Measurements from ENCODE around the gene SUPT3H. TPM values are rescaled to one million over a fixed set of nuclear protein-coding genes. Genes with fewer than 3 reads are reported as not detected.

SUPT3H gene
- total RNA-seq, 3 donors from 2014 or later: 3.0 to 8.1 (median 3.5) TPM

DNA sequence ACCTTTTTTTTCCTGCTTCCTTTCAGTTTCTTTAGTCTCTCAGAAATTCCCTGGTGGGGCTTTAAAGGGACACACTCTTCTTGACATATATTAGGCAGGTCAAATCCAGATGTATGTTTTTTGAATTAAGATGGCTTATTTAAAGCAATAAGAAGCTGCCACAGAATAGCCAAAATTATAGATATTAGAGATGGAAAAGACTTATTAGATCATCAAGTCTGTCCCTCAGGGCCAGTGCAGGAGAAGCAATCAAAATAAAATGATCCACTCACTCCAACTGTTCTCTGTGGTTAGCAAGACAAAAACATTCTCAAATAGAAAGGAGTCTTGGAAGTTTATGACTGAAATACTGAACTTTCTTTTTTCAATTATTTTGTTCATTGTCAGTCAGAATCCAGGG is 527.4 kb downstream of the SUPT3H start:
- intact Hi-C loops (cut with DNase I, micrococcal nuclease): no loop called here
- no peaks in the 10 kb centered on the region for H3K4me1 ChIP-seq (ENCODE audit: low read depth)
- no peaks in the 10 kb centered on the region for H3K9me3 ChIP-seq
- DNase-seq: no peak
- no peak for ATAC-seq
- no peaks in the 10 kb centered on the region for H3K36me3 ChIP-seq (ENCODE audit: low read depth)
- no peak overlapping the region for H3K4me3 ChIP-seq
- TF ChIP-seq, protein P1, sequence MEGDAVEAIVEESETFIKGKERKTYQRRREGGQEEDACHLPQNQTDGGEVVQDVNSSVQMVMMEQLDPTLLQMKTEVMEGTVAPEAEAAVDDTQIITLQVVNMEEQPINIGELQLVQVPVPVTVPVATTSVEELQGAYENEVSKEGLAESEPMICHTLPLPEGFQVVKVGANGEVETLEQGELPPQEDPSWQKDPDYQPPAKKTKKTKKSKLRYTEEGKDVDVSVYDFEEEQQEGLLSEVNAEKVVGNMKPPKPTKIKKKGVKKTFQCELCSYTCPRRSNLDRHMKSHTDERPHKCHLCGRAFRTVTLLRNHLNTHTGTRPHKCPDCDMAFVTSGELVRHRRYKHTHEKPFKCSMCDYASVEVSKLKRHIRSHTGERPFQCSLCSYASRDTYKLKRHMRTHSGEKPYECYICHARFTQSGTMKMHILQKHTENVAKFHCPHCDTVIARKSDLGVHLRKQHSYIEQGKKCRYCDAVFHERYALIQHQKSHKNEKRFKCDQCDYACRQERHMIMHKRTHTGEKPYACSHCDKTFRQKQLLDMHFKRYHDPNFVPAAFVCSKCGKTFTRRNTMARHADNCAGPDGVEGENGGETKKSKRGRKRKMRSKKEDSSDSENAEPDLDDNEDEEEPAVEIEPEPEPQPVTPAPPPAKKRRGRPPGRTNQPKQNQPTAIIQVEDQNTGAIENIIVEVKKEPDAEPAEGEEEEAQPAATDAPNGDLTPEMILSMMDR (IDR thresholded peaks at IDR 0.05): no peak

- Histone ChIP-seq H3K9me3 (no peaks in the 10 kb centered on the region), H3K4me3 (no peak overlapping the region), H3K4me1 (ENCODE audit: low read depth) (no peaks in the 10 kb centered on the region), H3K36me3 (ENCODE audit: low read depth) (no peaks in the 10 kb centered on the region)
- DNase-seq: no peak
- no peak for ATAC-seq
- intact Hi-C loops (cut with DNase I, micrococcal nuclease): no loop called here
- TF ChIP-seq, protein P1 (IDR thresholded peaks at IDR 0.05): no peak
Observed at GRCh38 chr6:44849806-44850205, 527.9 kb downstream of the SUPT3H start.

DNA sequence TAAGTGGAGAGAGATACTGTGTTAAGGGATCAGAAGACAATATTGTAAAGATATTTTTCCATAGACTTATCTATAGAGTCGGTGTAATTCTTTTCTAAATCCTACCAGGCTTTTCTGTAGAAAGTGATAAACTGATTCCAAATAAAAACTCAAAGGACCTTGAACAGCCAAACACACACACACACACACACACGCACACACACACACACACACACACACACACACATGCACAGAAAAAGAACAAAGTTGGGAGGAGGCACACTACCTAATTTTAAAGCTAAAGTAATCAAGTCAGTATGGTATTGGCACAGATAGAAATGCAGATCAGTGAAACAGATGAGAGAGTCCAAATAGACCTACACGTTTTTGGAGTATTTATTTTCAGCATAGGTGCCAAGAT is 534.0 kb downstream of the SUPT3H start:
- Histone ChIP-seq H3K36me3 (ENCODE audit: low read depth) (no peaks in the 10 kb centered on the region), H3K9me3 (no peaks in the 10 kb centered on the region), H3K4me1 (ENCODE audit: low read depth) (no peaks in the 10 kb centered on the region), H3K4me3 (no peak overlapping the region)
- intact Hi-C loops (cut with DNase I, micrococcal nuclease): no loop called here
- ATAC-seq (no peak), DNase-seq (no peak)
- TF ChIP-seq, protein P1 (IDR thresholded peaks at IDR 0.05): no peak

DNA sequence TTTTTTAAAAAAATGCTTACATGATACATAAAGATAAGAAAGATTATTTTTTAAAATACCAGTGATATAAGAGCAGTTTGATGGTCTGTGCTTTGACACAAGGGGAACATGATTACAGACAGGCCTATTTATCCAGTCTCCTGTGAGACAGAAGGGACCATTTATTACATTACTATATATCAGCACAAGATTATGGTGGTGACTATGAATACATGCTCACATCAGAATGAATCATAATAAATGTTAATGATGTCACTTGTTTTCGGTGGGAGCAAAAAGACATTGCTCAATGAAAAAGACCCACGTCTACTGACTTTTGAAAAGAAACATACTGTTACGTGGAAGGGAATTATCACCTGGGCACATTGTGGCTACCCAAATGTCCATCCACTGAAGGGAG is 535.1 kb downstream of the SUPT3H start:
- ATAC-seq: no peak
- intact Hi-C loops (cut with DNase I, micrococcal nuclease): no loop called here

GRCh38 chr6:44841829-44842228 is 535.9 kb downstream of the SUPT3H start:
- H3K36me3 ChIP-seq (ENCODE audit: low read depth): no peaks in the 10 kb centered on the region
- no peak overlapping the region for H3K4me3 ChIP-seq
- ATAC-seq (no peak), DNase-seq (no peak)
- H3K4me1 ChIP-seq (ENCODE audit: low read depth): no peaks in the 10 kb centered on the region
- H3K9me3 ChIP-seq: no peaks in the 10 kb centered on the region
- intact Hi-C loops (cut with DNase I, micrococcal nuclease): no loop called here
- TF ChIP-seq, protein P1 (IDR thresholded peaks at IDR 0.05): no peak

More for the DNA sequence above, 535.1 kb downstream of the SUPT3H start:
- DNase-seq: no peak
- Histone ChIP-seq H3K4me1 (ENCODE audit: low read depth) (no peaks in the 10 kb centered on the region), H3K4me3 (no peak overlapping the region), H3K9me3 (no peaks in the 10 kb centered on the region), H3K36me3 (ENCODE audit: low read depth) (no peaks in the 10 kb centered on the region)
- TF ChIP-seq, protein P1 (IDR thresholded peaks at IDR 0.05): no peak

DNA sequence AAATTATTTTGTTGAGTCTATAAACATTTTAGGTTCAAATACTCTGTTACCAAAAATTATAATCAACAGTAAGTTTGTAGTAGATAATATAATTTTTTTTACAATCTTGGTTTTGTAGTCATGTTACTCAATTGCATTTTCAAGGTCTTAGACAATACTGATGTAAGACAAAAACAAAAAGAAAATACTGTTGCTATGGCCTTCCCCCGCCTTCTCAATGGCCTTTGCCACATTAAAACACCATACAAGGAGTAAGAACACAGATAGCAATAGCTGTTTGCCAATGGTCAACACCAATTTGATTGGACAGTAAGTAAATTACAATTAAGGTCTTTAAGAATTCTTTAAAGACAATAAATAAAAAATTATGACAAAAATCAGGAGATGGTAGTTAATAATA is 540.0 kb downstream of the SUPT3H start:
- DNase-seq: no peak
- intact Hi-C loops (cut with DNase I, micrococcal nuclease): no loop called here
- Histone ChIP-seq H3K4me3 (no peak overlapping the region), H3K36me3 (ENCODE audit: low read depth) (no peaks in the 10 kb centered on the region), H3K4me1 (ENCODE audit: low read depth) (no peaks in the 10 kb centered on the region), H3K9me3 (no peaks in the 10 kb centered on the region)
- TF ChIP-seq, protein P1 (IDR thresholded peaks at IDR 0.05): no peak
- no peak for ATAC-seq

Data from mucosa of descending colon (tissue), 3 donors.